CD1c-positive myeloid dendritic cell (primary cell): ENCODE data around the gene GABARAP.

Experiments
- DNase-seq: peaks from one replicate; pipeline ENCODE4 v3.0.0-alpha.2; 2016; ENCODE audit errors: extremely low spot score

GABARAP gene

GRCh38 chr17:7241783-7242716 is at the start of gene GABARAP:
Gene GABARAP (minus strand): TSS chr17:7242449. CDS start chr17:7242330, 119 bp downstream.
- DNase-seq = peak; percentile 95

GRCh38 chr17:7290685-7291084 is 48.4 kb upstream of the GABARAP start:
- DNase-seq = no peak

DNA sequence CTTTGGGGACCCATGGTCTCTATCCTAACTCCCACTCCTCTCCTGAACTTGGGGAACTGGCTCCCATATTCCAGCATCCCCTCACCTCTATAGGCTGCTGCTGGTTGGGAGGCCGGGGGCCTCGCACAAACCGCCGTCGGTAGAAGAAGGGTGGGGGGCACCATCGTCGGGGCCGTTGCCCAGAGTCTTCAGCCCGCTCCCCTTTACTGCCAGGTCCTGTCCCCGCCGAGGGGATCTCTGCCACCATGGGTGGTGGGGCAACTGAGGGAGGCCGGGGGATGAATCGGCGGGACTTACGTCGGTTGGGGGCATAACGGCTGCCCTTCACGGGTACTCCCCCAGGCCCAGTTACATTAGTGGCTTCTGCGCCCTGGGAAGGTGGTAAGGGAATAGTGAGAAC is 47.9 kb upstream of the GABARAP start:
- DNase-seq = no peak

DNA sequence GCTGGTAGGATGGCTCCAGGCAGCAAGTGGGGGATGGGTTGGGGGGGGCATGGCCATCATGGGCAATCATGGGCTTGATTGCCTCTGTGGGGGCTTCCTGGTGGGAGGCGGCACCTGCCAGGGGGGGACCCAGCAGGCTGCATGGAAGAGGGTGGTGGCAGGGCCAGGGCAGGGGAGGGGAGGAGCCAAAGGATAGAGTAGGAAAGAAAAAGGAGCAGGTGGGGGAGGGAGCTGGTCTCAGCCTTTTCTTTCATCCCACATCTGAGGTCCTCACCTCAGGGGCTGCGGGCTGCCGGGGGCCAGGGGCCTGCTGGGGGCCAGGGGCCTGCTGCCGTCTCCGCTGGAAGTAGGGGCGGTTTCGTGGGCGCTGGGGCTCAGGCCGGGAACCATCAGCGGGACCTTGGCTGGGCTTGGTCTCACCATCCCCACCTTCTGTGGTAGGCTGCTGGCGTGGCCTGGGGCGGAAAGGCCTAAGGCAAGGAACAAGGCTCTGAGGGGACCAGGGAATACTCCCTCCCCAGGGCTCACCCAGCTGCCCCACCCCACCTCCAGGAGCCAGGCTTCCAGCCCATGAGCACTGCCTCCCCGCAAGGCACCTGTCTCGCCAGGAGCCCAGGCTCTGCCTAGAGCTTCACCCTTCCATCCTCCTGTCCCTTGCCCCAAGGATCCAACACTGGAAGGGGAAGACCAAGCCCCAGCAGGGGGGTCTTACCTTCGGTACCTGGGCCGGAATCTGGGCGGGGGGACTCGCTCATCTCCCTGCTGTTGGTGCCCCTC is 47.2 kb upstream of the GABARAP start:
- no peak for DNase-seq

DNA sequence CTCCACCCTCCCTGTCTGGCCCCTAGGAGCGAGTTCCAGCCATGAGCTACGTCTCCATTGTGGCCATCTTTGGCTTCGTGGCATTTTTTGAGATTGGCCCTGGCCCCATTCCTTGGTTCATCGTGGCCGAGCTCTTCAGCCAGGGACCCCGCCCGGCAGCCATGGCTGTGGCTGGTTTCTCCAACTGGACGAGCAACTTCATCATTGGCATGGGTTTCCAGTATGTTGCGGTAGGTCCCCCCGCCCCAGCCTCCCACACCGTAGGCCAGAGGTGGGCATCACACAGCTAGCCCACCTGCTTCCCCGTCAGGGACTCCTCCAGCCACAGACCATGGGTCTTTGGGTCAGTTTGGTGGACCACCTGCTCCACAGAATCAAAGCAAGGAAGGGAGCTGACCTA is 43.4 kb upstream of the GABARAP start:
- no peak for DNase-seq

- no peak for DNase-seq
These were observed 42.7 kb upstream of the GABARAP start for GRCh38 chr17:7284911-7285310.

DNA sequence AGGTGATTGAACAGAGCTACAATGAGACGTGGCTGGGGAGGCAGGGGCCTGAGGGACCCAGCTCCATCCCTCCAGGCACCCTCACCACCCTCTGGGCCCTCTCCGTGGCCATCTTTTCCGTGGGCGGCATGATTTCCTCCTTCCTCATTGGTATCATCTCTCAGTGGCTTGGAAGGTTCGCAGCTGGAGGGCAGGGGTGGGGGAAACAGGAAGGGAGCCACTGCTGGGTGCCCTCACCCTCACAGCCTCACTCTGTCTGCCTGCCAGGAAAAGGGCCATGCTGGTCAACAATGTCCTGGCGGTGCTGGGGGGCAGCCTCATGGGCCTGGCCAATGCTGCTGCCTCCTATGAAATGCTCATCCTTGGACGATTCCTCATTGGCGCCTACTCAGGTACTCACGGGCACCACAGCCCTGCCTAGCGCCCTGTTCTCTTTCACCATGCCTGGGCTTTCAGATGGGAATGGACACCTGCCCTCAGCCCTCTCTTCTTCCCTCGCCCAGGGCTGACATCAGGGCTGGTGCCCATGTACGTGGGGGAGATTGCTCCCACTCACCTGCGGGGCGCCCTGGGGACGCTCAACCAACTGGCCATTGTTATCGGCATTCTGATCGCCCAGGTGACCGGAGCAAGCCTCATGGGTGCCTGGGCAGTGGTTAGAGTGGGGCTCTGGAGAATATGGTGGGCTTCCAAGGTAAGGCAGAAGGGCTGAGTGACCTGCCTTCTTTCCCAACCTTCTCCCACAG is 41.4 kb upstream of the GABARAP start:
- peak; percentile 63 for DNase-seq

GRCh38 chr17:7282752-7283321 is 40.6 kb upstream of the GABARAP start:
- peak; percentile 17 for DNase-seq

DNA sequence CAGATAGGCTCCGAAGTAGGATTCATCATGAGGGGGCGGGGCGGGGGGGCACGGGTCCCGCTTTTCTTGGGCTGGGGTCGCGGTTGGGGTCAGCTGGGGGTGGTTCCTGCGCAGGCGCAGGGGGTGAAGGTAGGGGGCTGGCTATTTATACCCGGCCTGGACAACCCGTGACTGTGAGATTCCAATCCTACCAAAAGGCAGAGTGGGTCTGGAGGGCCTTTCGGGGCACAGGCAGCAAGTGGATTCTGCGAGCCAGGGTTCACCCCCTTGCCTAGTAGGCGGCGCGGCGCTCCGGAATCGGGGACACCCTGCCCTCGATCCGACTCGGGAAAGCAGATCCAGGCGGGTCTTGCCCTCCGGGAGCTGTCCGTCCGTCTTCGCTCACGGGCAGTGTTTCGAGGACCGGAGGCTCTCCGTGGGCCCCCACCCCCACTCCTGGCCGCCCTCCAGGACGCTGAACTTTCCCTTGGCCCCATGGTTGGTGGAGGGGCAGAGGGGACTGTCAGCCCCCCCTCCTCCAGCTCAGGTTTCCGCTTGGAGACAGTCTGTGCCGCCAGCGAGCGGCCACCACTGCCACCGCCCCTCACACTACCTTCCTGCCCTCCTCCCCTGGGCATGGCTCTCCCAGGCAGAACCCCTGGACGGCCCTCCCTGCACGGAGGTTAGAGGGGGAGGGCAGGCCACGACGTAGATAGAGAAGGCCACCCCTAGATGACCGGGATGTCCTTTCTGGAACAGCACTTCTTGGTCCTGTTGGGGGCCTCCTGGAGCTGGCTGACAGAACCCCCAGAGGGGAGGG is 39.9 kb upstream of the GABARAP start:
- DNase-seq = no peak

GRCh38 chr17:7281074-7281952 is 39.1 kb upstream of the GABARAP start, which contains the start of gene SLC2A4:
Gene SLC2A4 (plus strand): TSS chr17:7281718. CDS start chr17:7281935, 217 bp downstream.
- DNase-seq = peak; percentile 94

- DNase-seq = peak; percentile 84
These were observed 38.3 kb upstream of the GABARAP start for GRCh38 chr17:7280519-7281073.

GRCh38 chr17:7279448-7279847 is 37.2 kb upstream of the GABARAP start:
- DNase-seq = no peak

- DNase-seq = no peak
These were observed 24.5 kb upstream of the GABARAP start for GRCh38 chr17:7266784-7267183.

DNA sequence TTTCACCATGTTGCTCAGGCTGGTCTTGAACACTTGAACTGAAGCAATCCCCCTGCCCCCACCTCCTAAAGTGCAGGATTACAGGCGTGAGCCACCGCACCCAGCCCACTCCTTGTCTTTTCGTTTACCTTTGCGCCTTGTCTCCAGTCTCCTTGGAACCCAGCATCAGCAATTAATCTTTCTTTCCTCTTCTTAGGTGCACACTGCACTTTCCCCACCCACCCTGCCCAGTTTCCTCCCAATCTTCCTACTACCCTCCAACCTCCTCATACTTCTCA is 21.5 kb upstream of the GABARAP start:
- DNase-seq = no peak

GRCh38 chr17:7262935-7263800 is 20.9 kb upstream of the GABARAP start:
- DNase-seq = peak; percentile 45

GRCh38 chr17:7262192-7262934 is 20.1 kb upstream of the GABARAP start, which contains the start of gene CLDN7:
Gene CLDN7 (minus strand): TSS chr17:7262478. CDS start chr17:7262043, 435 bp downstream.
- DNase-seq = no peak

- no peak for DNase-seq
These were observed 19.3 kb upstream of the GABARAP start for GRCh38 chr17:7261379-7262191.
